GM12874 (cell line): Measurements from ENCODE around the gene ESPN.

Experiments used
- TF ChIP-seq, protein P1 (sequence below): IDR thresholded peaks from 2 replicates; pipeline ENCODE4 v1.5.1; 2011; ENCODE audit warnings: low read depth, mild to moderate bottlenecking, control low read depth, low read length, moderate library complexity; ENCODE audit not compliant: insufficient read depth

ESPN gene

DNA sequence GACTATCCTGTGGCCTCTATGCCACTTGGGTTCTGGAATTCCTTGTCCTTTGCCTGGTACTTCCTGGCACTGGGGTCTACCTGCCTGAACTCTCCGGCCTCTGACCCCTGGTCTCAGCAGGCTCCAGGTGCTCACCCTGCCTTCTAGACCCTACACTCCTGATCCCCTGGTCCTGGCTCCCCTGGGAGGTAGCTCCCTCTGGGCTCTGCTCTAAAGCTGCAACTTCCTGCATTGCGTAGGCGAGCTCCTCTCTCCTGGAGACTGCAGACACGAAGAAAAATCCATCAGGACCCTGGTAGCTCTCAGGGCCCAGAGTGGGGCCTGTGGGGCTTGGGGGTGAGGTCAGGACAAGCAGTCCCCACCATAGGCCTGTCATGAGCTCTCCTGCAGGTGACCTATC, 74.7 kb downstream of the ESPN start:
- TF ChIP-seq, protein P1, sequence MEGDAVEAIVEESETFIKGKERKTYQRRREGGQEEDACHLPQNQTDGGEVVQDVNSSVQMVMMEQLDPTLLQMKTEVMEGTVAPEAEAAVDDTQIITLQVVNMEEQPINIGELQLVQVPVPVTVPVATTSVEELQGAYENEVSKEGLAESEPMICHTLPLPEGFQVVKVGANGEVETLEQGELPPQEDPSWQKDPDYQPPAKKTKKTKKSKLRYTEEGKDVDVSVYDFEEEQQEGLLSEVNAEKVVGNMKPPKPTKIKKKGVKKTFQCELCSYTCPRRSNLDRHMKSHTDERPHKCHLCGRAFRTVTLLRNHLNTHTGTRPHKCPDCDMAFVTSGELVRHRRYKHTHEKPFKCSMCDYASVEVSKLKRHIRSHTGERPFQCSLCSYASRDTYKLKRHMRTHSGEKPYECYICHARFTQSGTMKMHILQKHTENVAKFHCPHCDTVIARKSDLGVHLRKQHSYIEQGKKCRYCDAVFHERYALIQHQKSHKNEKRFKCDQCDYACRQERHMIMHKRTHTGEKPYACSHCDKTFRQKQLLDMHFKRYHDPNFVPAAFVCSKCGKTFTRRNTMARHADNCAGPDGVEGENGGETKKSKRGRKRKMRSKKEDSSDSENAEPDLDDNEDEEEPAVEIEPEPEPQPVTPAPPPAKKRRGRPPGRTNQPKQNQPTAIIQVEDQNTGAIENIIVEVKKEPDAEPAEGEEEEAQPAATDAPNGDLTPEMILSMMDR = no peak

DNA sequence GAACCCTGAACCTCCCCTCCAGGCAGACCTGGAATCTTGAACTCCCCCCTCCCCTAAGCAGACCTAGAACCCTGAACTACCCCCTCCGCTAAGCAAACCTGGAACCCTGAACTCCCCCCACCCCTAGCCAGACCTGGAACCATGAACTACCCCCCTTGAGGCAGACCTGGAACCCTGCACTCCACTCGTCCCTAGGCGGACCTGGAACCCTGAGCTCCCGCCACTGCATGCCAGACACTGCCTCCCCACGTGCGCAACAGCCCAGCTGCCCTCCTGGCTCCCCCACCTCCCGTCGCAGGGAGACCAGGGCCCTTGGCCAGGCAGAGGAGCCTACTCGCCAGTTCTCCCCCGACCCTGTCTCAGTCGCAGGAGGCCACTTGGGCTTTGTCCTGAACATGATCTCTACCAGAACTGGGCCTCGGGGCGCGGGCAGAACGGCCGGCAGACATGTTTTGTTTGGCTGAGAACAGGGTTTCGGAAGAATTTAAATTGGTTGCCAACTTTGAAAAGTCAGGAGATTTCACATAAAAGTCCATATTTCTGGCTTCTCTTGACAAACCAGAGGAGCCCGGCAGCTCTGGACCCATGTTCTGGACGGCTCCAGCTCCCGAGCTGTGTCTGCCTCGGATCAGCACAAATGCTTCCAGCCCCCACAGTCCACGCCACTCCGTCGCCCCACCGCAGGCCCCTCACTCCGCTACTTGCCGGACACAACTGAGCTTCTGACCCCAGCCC, 76.1 kb downstream of the ESPN start:
- TF ChIP-seq, protein P1 = no peak

DNA sequence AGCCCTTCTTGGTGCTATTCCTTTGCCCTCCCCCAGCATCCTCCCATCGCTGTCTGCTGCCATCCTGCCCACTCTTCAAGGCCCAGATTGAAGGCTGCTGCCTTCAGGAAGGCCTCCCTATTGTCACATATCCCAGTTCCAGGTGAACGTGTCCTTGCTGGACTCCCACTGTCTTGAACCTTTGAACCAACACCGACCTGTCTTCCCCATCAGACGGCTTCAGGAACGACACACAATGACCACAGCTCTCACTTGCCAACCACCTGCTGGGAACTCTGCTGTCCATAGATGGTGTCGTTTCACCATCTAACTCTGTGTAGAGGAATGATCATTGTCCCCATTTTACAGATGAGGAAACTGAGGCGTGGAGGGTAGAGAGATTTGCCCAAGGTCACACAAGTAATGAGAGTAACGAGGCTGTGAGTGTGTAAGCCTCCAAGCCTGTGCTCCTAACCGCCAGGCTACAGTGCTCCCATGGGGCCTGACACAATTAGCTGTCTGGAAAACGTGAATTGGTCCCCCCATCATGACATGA, 76.8 kb downstream of the ESPN start:
- TF ChIP-seq, protein P1 = no peak

DNA sequence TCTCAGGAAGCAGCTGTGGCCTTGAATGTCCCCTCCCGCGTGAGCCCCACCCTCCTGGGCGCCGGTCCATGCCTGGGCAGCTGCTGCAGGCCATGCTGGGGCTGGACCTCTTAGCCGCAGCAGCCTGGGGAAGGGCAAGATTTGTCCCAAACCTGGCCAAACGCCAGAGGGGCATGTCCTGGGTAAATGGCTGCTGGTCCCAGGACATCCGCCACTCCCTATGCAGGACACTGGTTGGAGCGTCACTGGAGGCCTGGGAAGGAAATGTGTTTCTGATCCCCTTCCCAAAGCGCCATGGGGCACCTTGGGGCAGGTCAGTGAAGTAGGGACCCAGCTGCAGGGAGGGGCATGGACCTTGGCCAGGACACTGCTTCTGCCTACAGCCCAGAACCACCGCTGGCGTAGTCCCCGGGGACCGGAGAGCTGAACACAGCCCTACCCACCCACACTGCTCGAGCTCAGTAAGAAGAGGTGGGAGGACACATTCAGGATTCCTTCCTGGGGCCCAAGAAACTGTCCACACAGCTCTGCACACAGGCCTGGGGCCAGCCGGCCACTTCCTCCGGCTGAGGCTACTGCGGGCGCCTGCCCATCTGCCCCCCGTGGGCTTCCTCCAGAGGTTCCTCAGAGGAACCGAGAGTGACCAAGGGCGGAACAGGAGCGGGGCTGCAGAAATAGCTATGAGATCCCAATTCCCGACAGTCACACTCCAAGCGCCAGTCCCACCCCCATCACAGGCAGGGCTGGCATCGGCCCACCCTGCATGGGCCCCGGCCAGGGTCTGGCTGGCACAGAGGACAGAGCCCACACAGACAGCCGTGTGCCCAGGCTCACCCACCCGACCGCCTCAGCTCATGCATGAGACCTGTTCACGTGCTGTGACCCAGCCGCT, 77.7 kb downstream of the ESPN start:
- TF ChIP-seq, protein P1 = no peak

DNA sequence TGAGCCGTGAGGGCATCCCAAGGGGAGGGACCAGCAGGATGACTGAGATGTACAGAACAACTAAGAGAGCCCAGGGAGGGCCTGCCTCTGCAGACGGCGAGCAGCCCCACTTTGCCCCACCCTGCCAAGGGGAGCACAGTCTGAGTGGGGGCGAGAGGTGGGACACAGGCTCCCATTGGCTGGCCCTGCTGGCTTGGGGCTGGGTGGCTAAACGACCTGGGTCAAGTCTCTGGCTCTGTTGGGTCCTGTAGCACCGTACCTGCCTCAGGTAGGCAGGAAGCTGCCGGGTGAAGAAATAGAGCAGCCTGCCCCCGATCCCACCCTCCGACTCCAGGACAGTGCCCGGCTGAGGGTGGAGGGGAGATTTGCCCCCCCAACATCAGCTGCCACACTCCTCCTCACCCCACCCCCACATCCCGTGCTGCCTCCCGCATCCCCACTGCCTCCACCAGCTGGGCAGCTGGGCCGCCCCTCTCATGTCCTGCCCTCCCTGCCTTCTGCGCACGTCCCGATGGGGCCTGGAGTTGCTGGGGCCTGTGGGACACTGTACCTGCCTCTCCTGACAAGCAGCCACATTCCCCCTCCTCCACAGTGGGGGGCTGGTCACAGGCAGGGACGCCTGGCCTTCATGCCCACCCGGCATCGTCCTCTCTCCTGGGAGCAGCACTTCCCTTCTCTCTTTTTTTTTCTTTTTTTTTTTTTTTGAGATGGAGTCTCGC, 79.5 kb downstream of the ESPN start:
- TF ChIP-seq, protein P1 = no peak

DNA sequence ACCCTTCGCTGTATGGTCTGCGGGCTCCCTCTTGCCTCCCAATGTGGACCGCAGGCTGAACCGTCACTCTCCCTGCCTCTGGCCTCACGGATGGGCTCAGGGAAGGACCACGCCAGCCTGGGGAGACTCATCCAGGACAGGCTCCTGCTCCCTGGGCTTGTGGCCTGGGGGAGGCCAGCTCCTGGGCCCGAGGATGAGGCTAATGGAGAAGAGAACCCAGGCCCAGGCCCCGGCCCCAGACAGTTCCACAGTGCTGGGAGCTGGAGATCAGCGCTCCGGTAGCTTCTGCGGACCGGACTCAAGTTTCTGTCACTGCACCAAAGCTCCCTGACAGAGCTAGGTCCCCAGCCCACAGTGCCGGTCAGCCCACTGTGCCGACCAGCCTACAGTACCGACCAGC, 80.3 kb downstream of the ESPN start:
- TF ChIP-seq, protein P1 = no peak
